ENCODE results near the gene PPP2R3A.
"Not testable (repeated sequence)": the region's sequence is repeated elsewhere in the genome, so short reads cannot be mapped to it uniquely, and the experiment has no call there.

Gene PPP2R3A

DNA sequence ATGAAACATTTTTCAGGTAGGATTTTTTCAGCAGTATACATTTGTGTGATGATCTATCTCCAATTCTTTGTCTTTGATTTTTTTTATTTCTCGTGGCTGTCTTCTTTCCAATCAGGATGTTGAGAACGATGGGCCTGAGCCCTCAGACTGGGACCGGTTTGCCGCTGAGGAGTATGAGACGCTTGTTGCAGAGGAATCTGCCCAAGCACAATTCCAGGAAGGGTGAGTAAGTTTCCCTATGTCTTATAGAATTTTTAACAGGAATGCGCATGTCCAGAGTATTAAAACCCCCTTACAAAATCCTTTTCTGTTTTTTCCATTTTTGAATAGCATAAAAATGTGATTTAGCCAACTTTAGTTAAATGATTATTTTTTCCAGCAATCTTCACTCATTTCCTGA, 140.6 kb downstream of the PPP2R3A start:
- no peak overlapping the region for H3K4me3 ChIP-seq (ENCODE audit: control insufficient read depth, low read depth, low read length)
- TF ChIP-seq, protein P1, sequence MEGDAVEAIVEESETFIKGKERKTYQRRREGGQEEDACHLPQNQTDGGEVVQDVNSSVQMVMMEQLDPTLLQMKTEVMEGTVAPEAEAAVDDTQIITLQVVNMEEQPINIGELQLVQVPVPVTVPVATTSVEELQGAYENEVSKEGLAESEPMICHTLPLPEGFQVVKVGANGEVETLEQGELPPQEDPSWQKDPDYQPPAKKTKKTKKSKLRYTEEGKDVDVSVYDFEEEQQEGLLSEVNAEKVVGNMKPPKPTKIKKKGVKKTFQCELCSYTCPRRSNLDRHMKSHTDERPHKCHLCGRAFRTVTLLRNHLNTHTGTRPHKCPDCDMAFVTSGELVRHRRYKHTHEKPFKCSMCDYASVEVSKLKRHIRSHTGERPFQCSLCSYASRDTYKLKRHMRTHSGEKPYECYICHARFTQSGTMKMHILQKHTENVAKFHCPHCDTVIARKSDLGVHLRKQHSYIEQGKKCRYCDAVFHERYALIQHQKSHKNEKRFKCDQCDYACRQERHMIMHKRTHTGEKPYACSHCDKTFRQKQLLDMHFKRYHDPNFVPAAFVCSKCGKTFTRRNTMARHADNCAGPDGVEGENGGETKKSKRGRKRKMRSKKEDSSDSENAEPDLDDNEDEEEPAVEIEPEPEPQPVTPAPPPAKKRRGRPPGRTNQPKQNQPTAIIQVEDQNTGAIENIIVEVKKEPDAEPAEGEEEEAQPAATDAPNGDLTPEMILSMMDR (conservative IDR thresholded peaks at IDR 0.05; ENCODE audit: control insufficient read depth, insufficient read depth, low read depth, low read length) = no peak
- DNase-seq (ENCODE audit: low read depth) = no peak

DNA sequence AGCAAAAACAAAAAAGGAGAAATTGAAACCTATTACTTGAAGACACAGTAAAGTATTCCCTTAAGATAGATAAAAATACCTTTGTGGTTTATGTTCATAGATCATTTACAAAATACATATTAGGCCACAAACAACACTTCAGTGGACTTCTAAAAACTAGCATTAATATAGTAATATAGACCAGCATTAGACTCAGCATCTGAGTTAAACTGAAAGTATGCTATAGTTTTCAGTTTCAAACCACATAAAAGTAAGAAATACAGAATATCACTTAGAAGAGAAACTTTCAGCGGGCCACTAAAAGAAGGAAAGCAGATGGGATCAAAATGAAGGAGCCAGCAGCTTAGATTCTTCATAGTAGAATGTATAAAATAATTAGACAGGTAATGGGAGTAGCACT, 144.0 kb downstream of the PPP2R3A start:
- no peak for DNase-seq (ENCODE audit: low read depth)
- TF ChIP-seq, protein P1 (conservative IDR thresholded peaks at IDR 0.05; ENCODE audit: control insufficient read depth, insufficient read depth, low read depth, low read length) = no peak
- no peak overlapping the region for H3K4me3 ChIP-seq (ENCODE audit: control insufficient read depth, low read depth, low read length)

DNA sequence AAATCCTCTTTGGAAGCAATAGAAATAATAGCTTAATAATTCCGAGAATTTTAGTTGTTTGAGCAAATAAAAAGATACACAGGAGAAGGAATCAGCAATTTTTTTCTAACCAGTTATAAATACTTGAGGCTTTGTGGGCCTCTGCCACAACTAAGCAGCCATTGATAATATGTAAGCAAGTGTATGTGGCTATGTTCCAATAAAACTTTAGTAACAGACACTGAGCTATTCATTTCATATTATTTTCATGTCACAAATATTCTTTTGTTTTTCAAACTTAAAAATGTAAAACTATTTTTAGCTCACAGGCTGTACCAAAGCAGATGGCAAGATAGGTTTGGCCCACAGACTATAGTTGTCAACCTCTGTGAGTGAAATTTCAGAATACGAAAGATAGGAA, 145.0 kb downstream of the PPP2R3A start:
- TF ChIP-seq, protein P1 (conservative IDR thresholded peaks at IDR 0.05; ENCODE audit: control insufficient read depth, insufficient read depth, low read depth, low read length) = no peak
- DNase-seq (ENCODE audit: low read depth) = no peak
- no peak overlapping the region for H3K4me3 ChIP-seq (ENCODE audit: control insufficient read depth, low read depth, low read length)

DNA sequence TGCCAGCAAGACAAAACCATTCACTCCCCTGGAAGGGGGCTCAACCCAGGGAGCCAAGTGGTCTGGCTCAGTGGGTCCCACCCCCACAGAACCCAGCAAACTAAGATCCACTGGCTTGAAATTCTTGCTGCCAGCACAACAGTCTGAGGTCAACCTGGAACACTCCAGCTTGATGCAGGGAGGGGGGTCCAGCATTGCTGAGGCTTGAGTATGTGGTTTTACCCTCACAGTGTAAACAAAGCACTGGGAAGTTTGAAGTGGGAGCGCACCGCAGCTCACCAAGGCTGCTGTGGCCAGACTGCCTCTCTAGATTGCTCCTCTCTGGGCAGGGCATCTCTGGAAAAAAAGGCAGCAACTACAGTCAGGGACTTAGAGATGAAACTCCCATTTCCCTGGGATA, 148.9 kb downstream of the PPP2R3A start:
- H3K4me3 ChIP-seq (ENCODE audit: control insufficient read depth, low read depth, low read length) = no peak overlapping the region
- TF ChIP-seq, protein P1 (conservative IDR thresholded peaks at IDR 0.05; ENCODE audit: control insufficient read depth, insufficient read depth, low read depth, low read length) = no peak
- DNase-seq (ENCODE audit: low read depth) = no peak

DNA sequence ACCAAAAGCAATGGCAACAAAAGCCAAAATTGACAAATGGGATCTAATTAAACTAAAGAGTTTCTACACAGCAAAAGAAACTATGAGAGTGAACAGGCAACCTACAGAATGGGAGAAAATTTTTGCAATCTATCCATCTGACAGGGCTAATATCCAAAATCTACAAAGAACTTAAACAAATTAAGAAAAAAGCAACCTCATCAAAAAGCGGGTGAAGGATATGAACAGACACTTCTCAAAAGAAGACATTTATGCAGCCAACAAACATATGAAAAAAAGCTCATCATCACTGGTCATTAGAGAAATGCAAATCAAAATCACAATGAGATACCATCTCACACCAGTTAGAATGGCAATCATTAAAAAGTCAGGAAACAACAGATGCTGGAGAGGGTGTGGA, 153.8 kb downstream of the PPP2R3A start:
- DNase-seq (ENCODE audit: low read depth); H3K4me3 ChIP-seq (ENCODE audit: control insufficient read depth, low read depth, low read length): not testable (repeated sequence)

DNA sequence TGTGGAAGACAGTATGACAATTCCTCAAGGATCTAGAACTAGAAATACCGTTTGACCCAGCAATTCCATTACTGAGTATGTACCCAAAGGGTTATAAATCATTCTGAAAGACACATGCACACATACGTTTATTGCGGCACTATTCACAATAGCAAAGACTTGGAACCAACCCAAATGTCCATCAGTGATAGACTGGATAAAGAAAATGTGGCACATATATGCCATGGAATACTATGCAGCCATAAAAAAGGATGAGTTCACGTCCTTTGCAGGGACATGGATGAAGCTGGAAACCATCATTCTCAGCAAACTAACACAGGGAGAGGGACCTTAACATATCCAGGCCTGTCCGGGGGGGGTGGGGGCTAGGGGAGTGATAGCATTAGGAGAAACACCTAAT, 154.3 kb downstream of the PPP2R3A start:
- not testable (repeated sequence) for H3K4me3 ChIP-seq (ENCODE audit: control insufficient read depth, low read depth, low read length); DNase-seq (ENCODE audit: low read depth)

DNA sequence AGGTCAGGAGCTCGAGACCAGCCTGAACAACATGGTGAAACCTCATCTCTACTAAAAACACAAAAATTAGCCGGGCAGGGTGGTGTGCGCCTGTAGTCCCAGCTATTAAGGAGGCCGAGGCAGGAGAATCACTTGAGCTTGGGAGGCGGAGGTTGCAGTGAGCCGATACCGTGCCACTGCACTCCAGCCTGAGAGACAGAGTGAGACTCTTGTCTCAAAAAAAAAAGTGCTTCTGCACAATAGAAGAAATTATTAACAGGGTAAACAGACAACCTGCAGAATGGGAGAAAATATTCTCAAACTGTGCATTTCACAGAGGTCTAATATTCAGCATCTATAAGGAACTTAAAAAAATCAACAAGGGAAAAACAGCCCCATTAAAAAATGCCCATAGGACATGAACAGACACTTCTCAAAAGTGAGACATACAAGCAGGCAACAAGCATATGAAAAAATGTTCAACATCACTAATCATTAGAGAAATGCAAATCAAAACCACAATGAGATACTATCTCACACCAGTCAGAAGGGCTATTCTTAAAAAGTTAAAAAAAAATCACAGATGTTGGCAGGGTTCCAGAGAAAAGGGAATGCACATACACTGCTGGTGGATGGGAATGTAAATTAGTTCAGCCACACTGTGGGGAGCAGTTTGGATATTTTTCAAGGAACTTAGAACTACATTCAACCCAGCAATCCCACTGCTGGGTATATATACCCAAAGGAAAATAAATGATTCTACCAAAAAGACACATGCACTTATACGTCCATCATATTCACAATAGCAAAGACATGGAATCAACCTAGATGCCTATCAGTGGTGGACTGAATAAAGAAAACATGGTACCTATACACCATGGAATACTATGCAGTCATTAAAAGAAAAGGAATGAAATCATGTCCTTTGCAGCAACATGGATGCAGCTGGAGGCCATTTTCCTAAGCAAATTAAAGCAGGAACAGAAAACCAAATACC, 155.1 kb downstream of the PPP2R3A start:
- no peak overlapping the region for H3K4me3 ChIP-seq (ENCODE audit: control insufficient read depth, low read depth, low read length)
- TF ChIP-seq, protein P1 (conservative IDR thresholded peaks at IDR 0.05; ENCODE audit: control insufficient read depth, insufficient read depth, low read depth, low read length) = no peak
- DNase-seq (ENCODE audit: low read depth) = no peak

DNA sequence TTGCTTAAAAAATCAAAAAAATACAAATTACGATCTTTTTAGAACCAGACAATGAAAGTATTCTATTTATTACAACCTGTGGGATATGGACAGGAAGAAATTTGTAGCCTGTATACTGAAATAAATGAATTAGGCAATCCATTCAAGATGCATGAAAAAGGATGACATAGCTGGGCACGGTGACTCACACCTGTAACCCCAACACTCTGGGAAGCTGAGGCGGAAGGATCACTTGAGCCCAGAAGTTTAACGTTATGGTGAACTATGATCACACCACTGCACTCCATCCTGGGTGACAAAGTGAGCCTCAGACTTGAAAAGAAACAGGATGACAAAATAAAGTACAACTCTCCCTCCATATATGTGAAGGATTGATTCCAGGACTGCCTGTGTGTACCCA, 156.5 kb downstream of the PPP2R3A start:
- peak; percentile 25 for DNase-seq (ENCODE audit: low read depth)
- no peak overlapping the region for H3K4me3 ChIP-seq (ENCODE audit: control insufficient read depth, low read depth, low read length)
- TF ChIP-seq, protein P1 (conservative IDR thresholded peaks at IDR 0.05; ENCODE audit: control insufficient read depth, insufficient read depth, low read depth, low read length) = no peak

DNA sequence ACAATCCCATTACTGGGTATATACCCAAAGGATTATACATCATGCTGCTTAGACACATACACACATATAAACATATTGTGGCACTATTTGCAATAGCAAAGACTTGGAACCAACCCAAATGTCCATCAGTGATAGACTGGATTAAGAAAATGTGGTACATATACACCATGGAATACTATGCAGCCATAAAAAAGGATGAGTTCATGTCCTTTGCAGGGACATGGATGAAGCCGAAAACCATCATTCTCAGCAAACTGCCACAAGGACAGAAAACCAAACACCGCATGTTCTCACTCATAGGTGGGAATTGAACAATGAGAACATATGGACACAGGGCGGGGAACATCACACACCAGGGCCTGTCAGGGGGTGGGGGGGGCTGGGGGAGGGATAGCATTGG, 166.1 kb downstream of the PPP2R3A start:
- H3K4me3 ChIP-seq (ENCODE audit: control insufficient read depth, low read depth, low read length); DNase-seq (ENCODE audit: low read depth): not testable (repeated sequence)
